ENCODE data around the gene ISCU.

- no peak for TF ChIP-seq CTCF (IDR thresholded peaks at IDR 0.05; ENCODE audit: low read depth, low read length)
- TF ChIP-seq POLR2A (IDR thresholded peaks at IDR 0.05; ENCODE audit: extremely low read depth, insufficient read length): no peak
- no peak for TF ChIP-seq MAX (IDR thresholded peaks at IDR 0.05; ENCODE audit: low read depth, low read length)
- no peak for TF ChIP-seq MYC (IDR thresholded peaks at IDR 0.05; ENCODE audit: low read depth, low read length)
Observed at GRCh38 chr12:108548954-108549521, 13.4 kb upstream of the ISCU start.
